K562 (cell line): ENCODE data around the gene ANKS1A. TPM values are rescaled to one million over a fixed set of nuclear protein-coding genes. Genes with fewer than 3 reads are reported as not detected.

ENCODE experiments used
- ATAC-seq: fragments of 200-7000 bp; cut with Tn5 transposase; 3 replicates; pipeline ENCODE4 v1.9.1; 2020; ENCODE audit warnings: moderate library complexity
- BruUV-seq: library from RNA; stranded (reverse); fragments of 400-500 nt; replicated peaks from 2 replicates; lab custom pipeline; 2021; lab: Mats Ljungman, UMichigan
- CTCF ChIA-PET: fragments of 300-600 bp; formaldehyde crosslinking; extraction: SDS; loops from one replicate; lab custom pipeline; 2021; ENCODE audit warnings: low intra/inter-chr PET ratio; lab: Yijun Ruan, JAX
- POLR2A ChIA-PET: fragments of 300-600, 350-650 bp; sonication (Branson Sonifier 250); formaldehyde crosslinking; extraction: SDS; loops from one replicate; lab custom pipeline; 2021; ENCODE audit warnings: antibody characterized with exemption, inconsistent platforms; lab: Yijun Ruan, JAX
- DNase-seq, 4 experiments: peaks; one replicate each; pipeline versions ENCODE4 v3.0.0 to v3.0.0-alpha.2; 2011 to 2018; ENCODE audit warnings: low spot score in 3 of 4, mixed read lengths in 3 of 4; ENCODE audit errors: extremely low read depth in 1 of 4
- FAIRE-seq: peaks from 2 replicates; lab custom pipeline; 2011; peaks lifted over from hg19 to GRCh38; lab: Jason Lieb, UNC
- H2AFZ ChIP-seq: 2 replicates; pipeline ENCODE4 v1.6.0; 2011; ENCODE audit warnings: low read depth, low read length, control low read depth, inconsistent platforms
- H3K27ac ChIP-seq: fragments of 200-600 bp; 3 replicates; pipeline ENCODE4 v1.8.0; 2011; ENCODE audit warnings: low read depth, mild to moderate bottlenecking, control low read depth, inconsistent platforms, low read length, moderate library complexity, mixed read lengths; ENCODE audit errors: extremely low read depth
- H3K27me3 ChIP-seq, 2 experiments: fragments of 300-600 bp in 1 of 2; 2 replicates in 1 of 2; 3 replicates in 1 of 2; pipeline versions ENCODE4 v1.6.0 to v1.8.0; 2011; ENCODE audit warnings: inconsistent platforms in 2 of 2, low read length in 2 of 2, mild to moderate bottlenecking in 1 of 2, mixed read lengths in 1 of 2, moderate library complexity in 1 of 2; ENCODE audit not compliant: control insufficient read depth in 2 of 2, insufficient read depth in 2 of 2
- H3K36me3 ChIP-seq: fragments of 300-600 bp; 3 replicates; pipeline ENCODE4 v1.8.0; 2011; ENCODE audit warnings: mild to moderate bottlenecking, low read length, inconsistent platforms; ENCODE audit not compliant: control insufficient read depth, insufficient read depth
- H3K4me1 ChIP-seq, 2 experiments: fragments of 200-600 bp in 1 of 2; replicated peaks in 1 of 2; 2 replicates in 1 of 2; 3 replicates in 1 of 2; pipeline versions ENCODE4 v1.5.1 to v1.8.0; 2011; ENCODE audit warnings: inconsistent platforms in 2 of 2, low read length in 2 of 2, mild to moderate bottlenecking in 1 of 2, mixed read lengths in 1 of 2, moderate library complexity in 1 of 2; ENCODE audit not compliant: control insufficient read depth in 2 of 2, insufficient read depth in 2 of 2
- H3K4me2 ChIP-seq: 2 replicates; pipeline ENCODE4 v1.6.1; 2011; ENCODE audit warnings: low read length, control low read depth, inconsistent platforms, mixed read lengths; ENCODE audit not compliant: insufficient read depth
- H3K4me3 ChIP-seq: fragments of 200-600 bp; sonication (generic), shearing (Covaris generic); 2 replicates; pipeline ENCODE4 v1.5.1; 2016; ENCODE audit warnings: control low read depth, inconsistent platforms
- H3K79me2 ChIP-seq: fragments of 200-600 bp; 3 replicates; pipeline ENCODE4 v1.8.0; 2011; ENCODE audit warnings: low read length, inconsistent platforms; ENCODE audit not compliant: control insufficient read depth, insufficient read depth
- H3K9ac ChIP-seq, 2 experiments: 2 replicates each; pipeline versions ENCODE4 v1.6.0 to v1.6.1; 2011; ENCODE audit warnings: low read depth in 2 of 2, low read length in 2 of 2, control low read depth in 1 of 2, inconsistent platforms in 1 of 2, mild to moderate bottlenecking in 1 of 2, mixed read lengths in 1 of 2; ENCODE audit not compliant: insufficient read depth in 1 of 2
- H3K9me1 ChIP-seq: one replicate; pipeline ENCODE4 v1.6.0; 2011; ENCODE audit warnings: inconsistent platforms, mild to moderate bottlenecking, low read length, moderate library complexity; ENCODE audit not compliant: control insufficient read depth, insufficient read depth
- H3K9me3 ChIP-seq: replicated peaks from 2 replicates; pipeline ENCODE4 v1.5.1; 2011; ENCODE audit warnings: low read depth, low read length, inconsistent platforms; ENCODE audit not compliant: control insufficient read depth, insufficient read depth
- H4K20me1 ChIP-seq: replicated peaks from 2 replicates; pipeline ENCODE4 v1.6.1; 2011; ENCODE audit warnings: low read length, inconsistent platforms, mixed read lengths; ENCODE audit not compliant: control insufficient read depth, insufficient read depth
- ARID1B ChIP-seq: fragments of 450-650 bp; IDR thresholded peaks from 2 replicates; pipeline ENCODE4 v1.6.1; 2016; ENCODE audit warnings: antibody characterized with exemption, mild to moderate bottlenecking, inconsistent platforms
- CBFB ChIP-seq: sonication (generic); formaldehyde crosslinking; IDR thresholded peaks from 2 replicates; pipeline ENCODE4 v1.4.0; 2020; ENCODE audit warnings: mild to moderate bottlenecking, missing genetic modification reagents
- CBX1 ChIP-seq: sonication (generic); IDR thresholded peaks from 2 replicates; pipeline ENCODE4 v1.6.1; 2016; ENCODE audit warnings: antibody characterized with exemption, low read depth, mild to moderate bottlenecking
- DLX4 ChIP-seq: fragments of 250-450 bp; sonication (Bioruptor Pico); IDR thresholded peaks from 2 replicates; pipeline ENCODE4 v1.6.1; 2021; ENCODE audit warnings: mild to moderate bottlenecking
- ELF2 ChIP-seq: fragments of 250-450 bp; sonication (Bioruptor Pico); IDR thresholded peaks from 2 replicates; pipeline ENCODE4 v1.5.0; 2021; ENCODE audit warnings: mild to moderate bottlenecking
- EP300 ChIP-seq: IDR thresholded peaks from 2 replicates; pipeline ENCODE4 v1.6.1; 2012; ENCODE audit warnings: low read length, improper control_type of control experiment
- KDM5B ChIP-seq: fragments of 200-600 bp; sonication (generic); IDR thresholded peaks from 2 replicates; pipeline ENCODE4 v1.6.1; 2012; ENCODE audit warnings: low read depth, mild to moderate bottlenecking, moderate library complexity, low read length, control low read depth, inconsistent platforms; ENCODE audit not compliant: insufficient replicate concordance
- MTA2 ChIP-seq: fragments of 450-650 bp; IDR thresholded peaks from 2 replicates; pipeline ENCODE4 v1.6.1; 2016; ENCODE audit warnings: low read depth
- MTA3 ChIP-seq: fragments of 450-650 bp; formaldehyde crosslinking; IDR thresholded peaks from 2 replicates; pipeline ENCODE4 v1.6.1; 2017; ENCODE audit warnings: mild to moderate bottlenecking, borderline replicate concordance
- MYBL2 ChIP-seq, 2 experiments: fragments of 450-650 bp in 1 of 2; sonication (generic) in 1 of 2; formaldehyde crosslinking in 1 of 2; IDR thresholded peaks; 2 replicates each; pipeline versions ENCODE4 v1.6.1 to v1.8.1; 2017 to 2022; ENCODE audit warnings: borderline replicate concordance in 1 of 2, inconsistent platforms in 1 of 2, low read depth in 1 of 2, mild to moderate bottlenecking in 1 of 2, missing genetic modification reagents in 1 of 2, moderate library complexity in 1 of 2
- NCOA6 ChIP-seq: fragments of 450-650 bp; IDR thresholded peaks from 2 replicates; pipeline ENCODE4 v1.6.1; 2017; ENCODE audit warnings: mild to moderate bottlenecking
- NUFIP1 ChIP-seq: fragments of 450-650 bp; IDR thresholded peaks from 2 replicates; pipeline ENCODE4 v1.6.1; 2018; ENCODE audit not compliant: partially characterized antibody
- SLC30A9 ChIP-seq: fragments of 250-450 bp; sonication (Bioruptor Pico); IDR thresholded peaks from 2 replicates; pipeline ENCODE4 v1.8.0; 2022; ENCODE audit warnings: mild to moderate bottlenecking, moderate library complexity
- STAT5A ChIP-seq: IDR thresholded peaks from 2 replicates; pipeline ENCODE4 v1.6.1; 2012; ENCODE audit warnings: low read length, inconsistent platforms, borderline replicate concordance
- WHSC1 ChIP-seq: IDR thresholded peaks from one replicate; pipeline ENCODE4 v1.6.1; 2012; ENCODE audit warnings: low read length, control low read depth, inconsistent platforms
- ZBED1 ChIP-seq: IDR thresholded peaks from 2 replicates; pipeline ENCODE4 v1.6.1; 2014
- ZFX ChIP-seq: sonication (generic); formaldehyde crosslinking; IDR thresholded peaks from 2 replicates; pipeline ENCODE4 v1.8.0; 2022; ENCODE audit warnings: mild to moderate bottlenecking, missing genetic modification reagents, moderate library complexity
- ZNF232 ChIP-seq: sonication (generic); formaldehyde crosslinking; IDR thresholded peaks from 2 replicates; pipeline ENCODE4 v1.8.0; 2022; ENCODE audit warnings: mild to moderate bottlenecking, missing genetic modification reagents
- ZSCAN32 ChIP-seq: fragments of 450-650 bp; formaldehyde crosslinking; IDR thresholded peaks from 2 replicates; pipeline ENCODE4 v1.4.0; 2020; ENCODE audit warnings: mild to moderate bottlenecking, moderate library complexity
- WGBS: fragments of 100-300 bp; shearing (Covaris generic); methylation state at CpG from one replicate; pipeline ENCODE4 v1.1.6; 2016; ENCODE audit warnings: low coverage, mixed read lengths; ENCODE audit not compliant: insufficient coverage; ENCODE audit errors: missing lambda C conversion rate; 5-methylcytosine and 5-hydroxymethylcytosine counted together
- in situ Hi-C: fragments of 300-500 bp; cut with MboI; formaldehyde crosslinking; loops from 4 replicates; pipeline ENCODE4 v1.15.0; 2018; ENCODE audit warnings: inconsistent platforms, mixed read lengths
- intact Hi-C: fragments of 100-400 bp; cut with micrococcal nuclease; formaldehyde crosslinking; loops from 2 replicates; pipeline ENCODE4 v1.14.2; 2022
- polyA plus RNA-seq, 8 experiments: library from polyadenylated mRNA; depleted of rRNA in 4 of 8; stranded (reverse) in 5 of 8; unstranded in 3 of 8; fragments of >200 nt; fragmentation: Nextera tagmentation in 2 of 8; fragmentation: Illumina TruSeq in 1 of 8; extraction: Ambion mirVana in 2 of 8; extraction: Trizol in 1 of 8; gene quantifications; 2 replicates each; pipeline versions ENCODE4 v1.2.1 to v1.2.3, GENCODE V29; 2011 to 2014; ENCODE audit warnings: inconsistent platforms in 1 of 8, missing spikeins in 1 of 8
- total RNA-seq, 7 experiments: library from RNA; depleted of rRNA in 6 of 7; stranded (reverse); fragments of >200 nt in 6 of 7; fragmentation: Illumina TruSeq in 2 of 7; extraction: Trizol in 2 of 7; gene quantifications; 2 replicates each; pipeline versions ENCODE4 v1.2.1 to v1.2.3, GENCODE V29; 2011 to 2021; ENCODE audit warnings: low replicate concordance in 1 of 7

ANKS1A gene
- total and polyA plus RNA-seq, 9 of the 15 experiments (the other 6 are each of a cell fraction or from before 2014, with no cell fraction given), result 1.1 to 13.8 (median 5.3) TPM

- TF ChIP-seq MYBL2 (IDR thresholded peaks at IDR 0.05; ENCODE audit: low read depth) (no peak), MYBL2 (CRISPR knock-in tag; IDR thresholded peaks at IDR 0.05; ENCODE audit: borderline replicate concordance) (no peak), ZSCAN32 (CRISPR knock-in tag) (no peak), NUFIP1 (no peak), NCOA6 (no peak), CBFB (CRISPR knock-in tag) (no peak), MTA2 (no peak), CBX1 (no peak), DLX4 (CRISPR knock-in tag) (no peak), SLC30A9 (CRISPR knock-in tag) (no peak), ARID1B (no peak), ZBED1 (no peak), ZFX (CRISPR knock-in tag) (no peak), EP300 (no peak), KDM5B (no peak), WHSC1 (no peak), STAT5A (no peak), MTA3 (no peak), ZNF232 (no peak), ELF2 (no peak)
- TF ChIP-seq, all 486 proteins: peak for 0
- no peaks in the 10 kb centered on the region for H3K9me3 ChIP-seq
- POLR2A ChIA-PET, result no interaction called here
- H4K20me1 ChIP-seq, result no peaks in the 10 kb centered on the region
- BruUV-seq, result no TSS peak
- no peak overlapping the region for H3K9ac ChIP-seq
- 40% methylated on average over 2 of the region's 2 CpGs for WGBS
- no peak for FAIRE-seq
- CTCF ChIA-PET, result no interaction called here
- H3K4me1 ChIP-seq, result no peaks in the 10 kb centered on the region
- no peak for ATAC-seq
- H3K9me1 ChIP-seq, result no peaks in the 10 kb centered on the region
- no peaks in the 10 kb centered on the region for H3K79me2 ChIP-seq
- no peak overlapping the region for H2AFZ ChIP-seq
- H3K4me2 ChIP-seq, result no peak overlapping the region
- H3K36me3 ChIP-seq, result no peaks in the 10 kb centered on the region
- H3K4me3 ChIP-seq, result no peak overlapping the region
- DNase-seq, result no peak
- H3K27me3 ChIP-seq, result no peaks in the 10 kb centered on the region
- H3K27ac ChIP-seq, result no peak overlapping the region
- intact Hi-C loops, result no loop called here
- in situ Hi-C loops, result no loop called here
Observed at GRCh38 chr6:35037664-35038038, 148.6 kb downstream of the ANKS1A start.
